ENCODE data around the gene ATG9B. TPM values are rescaled to one million over a fixed set of nuclear protein-coding genes. Genes with fewer than 3 reads are reported as not detected.

The ATG9B gene
- total and polyA plus RNA-seq, 2 of the 13 experiments (the other 11 are each of a cell fraction or from before 2014, with no cell fraction given) = 0.24 TPM; not detected in 1

GRCh38 chr7:151008511-151009323 lies 15.6 kb downstream of the ATG9B start (continued):
- TF ChIP-seq, protein P1, sequence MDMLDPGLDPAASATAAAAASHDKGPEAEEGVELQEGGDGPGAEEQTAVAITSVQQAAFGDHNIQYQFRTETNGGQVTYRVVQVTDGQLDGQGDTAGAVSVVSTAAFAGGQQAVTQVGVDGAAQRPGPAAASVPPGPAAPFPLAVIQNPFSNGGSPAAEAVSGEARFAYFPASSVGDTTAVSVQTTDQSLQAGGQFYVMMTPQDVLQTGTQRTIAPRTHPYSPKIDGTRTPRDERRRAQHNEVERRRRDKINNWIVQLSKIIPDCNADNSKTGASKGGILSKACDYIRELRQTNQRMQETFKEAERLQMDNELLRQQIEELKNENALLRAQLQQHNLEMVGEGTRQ (IDR thresholded peaks at IDR 0.05; ENCODE audit: low read depth, low read length) = no peak
- TF ChIP-seq, protein P1 (CRISPR knock-in tag; IDR thresholded peaks at IDR 0.05; ENCODE audit: borderline replicate concordance) = no peak
- 0 out of 2 replicates have a peak, but pooled peaks have one; percentile 34 for TF ChIP-seq ZBTB49 (CRISPR knock-in tag; IDR thresholded peaks at IDR 0.05; ENCODE audit: borderline replicate concordance)
- 0 out of 2 replicates have a peak, but pooled peaks have one; percentile 18 for TF ChIP-seq HMG20A (CRISPR knock-in tag; IDR thresholded peaks at IDR 0.05; ENCODE audit: borderline replicate concordance)
- 0 out of 2 replicates have a peak, but pooled peaks have one; percentile 36 for TF ChIP-seq BORCS8-MEF2B (CRISPR knock-in tag; IDR thresholded peaks at IDR 0.05)
- peak; percentile 46; the same call in 1 of the 2 replicates for TF ChIP-seq RXRB (CRISPR knock-in tag; IDR thresholded peaks at IDR 0.05; ENCODE audit: borderline replicate concordance)
- TF ChIP-seq NFKBIZ (CRISPR knock-in tag; IDR thresholded peaks at IDR 0.05) = 0 out of 2 replicates have a peak, but pooled peaks have one; percentile 10
- TF ChIP-seq ZNF331 (CRISPR knock-in tag; IDR thresholded peaks at IDR 0.05) = peak; percentile 49; the same call in 1 of the 2 replicates
- peak; percentile 43; the same call in 1 of the 2 replicates for TF ChIP-seq RXRA (CRISPR knock-in tag; IDR thresholded peaks at IDR 0.05)
- TF ChIP-seq ADNP (CRISPR knock-in tag; IDR thresholded peaks at IDR 0.05) = peak; percentile 76; the same call in 1 of the 2 replicates
- 0 out of 2 replicates have a peak, but pooled peaks have one; percentile 24 for TF ChIP-seq MZF1 (CRISPR knock-in tag; IDR thresholded peaks at IDR 0.05; ENCODE audit: borderline replicate concordance)
- TF ChIP-seq ZNF281 (CRISPR knock-in tag; IDR thresholded peaks at IDR 0.05; ENCODE audit: borderline replicate concordance) = peak; percentile 68; the same call in 1 of the 2 replicates
- TF ChIP-seq ZNF510 (CRISPR knock-in tag; IDR thresholded peaks at IDR 0.05; ENCODE audit: low read depth) = peak; percentile 71; the same call in 1 of the 2 replicates
- peak; percentile 35; the same call in 1 of the 2 replicates for TF ChIP-seq MED1 (CRISPR knock-in tag; IDR thresholded peaks at IDR 0.05)
- TF ChIP-seq GATAD1 (CRISPR knock-in tag; IDR thresholded peaks at IDR 0.05) = peak; percentile 78
- TF ChIP-seq ZNF639 (CRISPR knock-in tag; conservative IDR thresholded peaks at IDR 0.05) = peak; percentile 68; the same call in 1 of the 2 replicates
- peak; percentile 98 for TF ChIP-seq ZNF629 (CRISPR knock-in tag; conservative IDR thresholded peaks at IDR 0.05)
